ENCODE results near the gene POFUT2.
A peak's percentile ranks its signal among the peaks of the same experiment; 100 is the strongest.

GRCh38 chr21:45287438-45288391, at the start of gene POFUT2:
- peak in 2 of 3 donors; percentile 67 to 74 for TF ChIP-seq POLR2AphosphoS5 (IDR thresholded peaks at IDR 0.05)
- TF ChIP-seq CTCF (IDR thresholded peaks at IDR 0.05): no peak
